OCI-LY1 (cell line): Measurements from ENCODE around the gene ENTPD8.

Experiments used
- CTCF ChIP-seq: fragments of 200-600 bp; sonication (generic), shearing (Covaris generic); IDR thresholded peaks from 2 replicates; pipeline ENCODE4 v1.5.1; 2017; ENCODE audit warnings: mild to moderate bottlenecking, antibody characterized with exemption, low read length, moderate library complexity, mixed read lengths
- EZH2 ChIP-seq: fragments of 200-600 bp; sonication (generic), shearing (Covaris generic); IDR thresholded peaks from 2 replicates; pipeline ENCODE4 v1.8.0; 2017; ENCODE audit warnings: borderline replicate concordance, mixed run types, mild to moderate bottlenecking, antibody characterized with exemption, low read length, moderate library complexity, mixed read lengths

- no peak for TF ChIP-seq CTCF
- no peak for TF ChIP-seq EZH2
Observed at GRCh38 chr9:137484551-137485315, 43.6 kb upstream of the ENTPD8 start.
